ENCODE data around the gene IGFL2. TPM values are rescaled to one million over a fixed set of nuclear protein-coding genes. Genes with fewer than 3 reads are reported as not detected.
"Not testable (repeated sequence)": the region's sequence is repeated elsewhere in the genome, so short reads cannot be mapped to it uniquely, and the experiment has no call there.

Gene IGFL2
- total RNA-seq, 4 donors from 2014 or later: 7.2 to 26.9 (median 24.9) TPM

- TF ChIP-seq POLR2A (IDR thresholded peaks at IDR 0.05) (no peak), CTCF (IDR thresholded peaks at IDR 0.05) (no peak)
- 94 to 95% methylated on average over 7 of the region's 7 CpGs for WGBS, 2 donors
- intact Hi-C loops (cut with DNase I; ENCODE audit: low total_unique reads): no loop called here
- no peak for DNase-seq (ENCODE audit: low spot score in 2 of 2)
- H3K4me3 ChIP-seq (ENCODE audit: low read depth, poor library complexity, severe bottlenecking): no peak overlapping the region
Observed at GRCh38 chr19:46160233-46160775, 12.3 kb downstream of the IGFL2 start.

GRCh38 chr19:46161642-46162257 is 13.7 kb downstream of the IGFL2 start:
- 64 to 68% methylated on average over 2 of the region's 2 CpGs for WGBS, 2 donors
- intact Hi-C loops (cut with DNase I; ENCODE audit: low total_unique reads); DNase-seq (ENCODE audit: low spot score in 2 of 2); H3K4me3 ChIP-seq (ENCODE audit: low read depth, poor library complexity, severe bottlenecking): not testable (repeated sequence)

GRCh38 chr19:46162731-46163130 is 14.7 kb downstream of the IGFL2 start:
- 74 to 86% methylated on average over 3 of the region's 3 CpGs for WGBS, 2 donors
- TF ChIP-seq POLR2A (IDR thresholded peaks at IDR 0.05) (no peak), CTCF (IDR thresholded peaks at IDR 0.05) (no peak)
- no peak overlapping the region for H3K4me3 ChIP-seq (ENCODE audit: low read depth, poor library complexity, severe bottlenecking)
- no peak for DNase-seq (ENCODE audit: low spot score in 2 of 2)
- intact Hi-C loops (cut with DNase I; ENCODE audit: low total_unique reads): no loop called here

- TF ChIP-seq POLR2A (IDR thresholded peaks at IDR 0.05): no peak
- no peak for TF ChIP-seq CTCF (IDR thresholded peaks at IDR 0.05)
- DNase-seq (ENCODE audit: low spot score in 2 of 2): no peak
- WGBS, 2 donors: 31 to 40% methylated on average over 8 of the region's 8 CpGs
- no peak overlapping the region for H3K4me3 ChIP-seq (ENCODE audit: low read depth, poor library complexity, severe bottlenecking)
- intact Hi-C loops (cut with DNase I; ENCODE audit: low total_unique reads): no loop called here
Observed at GRCh38 chr19:46173886-46174480, 25.9 kb downstream of the IGFL2 start.

- H3K4me3 ChIP-seq (ENCODE audit: low read depth, poor library complexity, severe bottlenecking): no peak overlapping the region
- intact Hi-C loops (cut with DNase I; ENCODE audit: low total_unique reads): no loop called here
- TF ChIP-seq POLR2A (IDR thresholded peaks at IDR 0.05): no peak
- TF ChIP-seq CTCF (IDR thresholded peaks at IDR 0.05): no peak
- DNase-seq (ENCODE audit: low spot score in 2 of 2): peak in 1 of 2 donors; percentile 58
- 78 to 80% methylated on average over 7 of the region's 7 CpGs for WGBS, 2 donors
Observed at GRCh38 chr19:46176116-46176860, 28.2 kb downstream of the IGFL2 start.

All from lower leg skin (tissue), 4 donors.